ENCODE measurements around the gene BCL7C.

DNA sequence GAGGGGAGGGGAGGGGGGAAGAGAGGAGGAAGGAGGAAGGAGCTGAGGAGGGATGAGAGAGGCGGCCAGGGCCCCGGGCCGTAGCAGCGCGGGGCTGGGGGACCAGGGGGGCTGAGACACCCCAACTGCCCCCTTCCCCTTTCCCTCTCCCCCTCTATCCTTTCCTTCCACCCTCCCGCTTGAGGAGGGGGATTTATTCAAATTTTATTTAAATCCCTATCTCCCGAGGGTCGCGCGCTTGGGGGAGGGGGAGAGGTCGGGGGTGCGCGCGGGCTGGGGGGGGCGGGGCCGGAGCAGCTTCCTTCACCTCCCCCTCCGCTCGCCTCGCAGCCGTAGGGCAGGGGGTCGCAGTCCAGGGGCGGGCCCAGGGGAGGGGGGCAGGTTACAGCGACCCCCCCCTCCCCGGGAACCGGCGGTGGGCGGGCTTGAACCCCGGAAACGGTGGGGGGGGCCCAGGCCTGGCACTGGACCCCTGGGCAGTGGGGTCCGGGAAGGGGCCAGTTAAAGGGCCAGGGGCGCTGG, 29.7 kb upstream of the BCL7C start, which contains the start of gene FBXL19:
- TF ChIP-seq, protein P1, sequence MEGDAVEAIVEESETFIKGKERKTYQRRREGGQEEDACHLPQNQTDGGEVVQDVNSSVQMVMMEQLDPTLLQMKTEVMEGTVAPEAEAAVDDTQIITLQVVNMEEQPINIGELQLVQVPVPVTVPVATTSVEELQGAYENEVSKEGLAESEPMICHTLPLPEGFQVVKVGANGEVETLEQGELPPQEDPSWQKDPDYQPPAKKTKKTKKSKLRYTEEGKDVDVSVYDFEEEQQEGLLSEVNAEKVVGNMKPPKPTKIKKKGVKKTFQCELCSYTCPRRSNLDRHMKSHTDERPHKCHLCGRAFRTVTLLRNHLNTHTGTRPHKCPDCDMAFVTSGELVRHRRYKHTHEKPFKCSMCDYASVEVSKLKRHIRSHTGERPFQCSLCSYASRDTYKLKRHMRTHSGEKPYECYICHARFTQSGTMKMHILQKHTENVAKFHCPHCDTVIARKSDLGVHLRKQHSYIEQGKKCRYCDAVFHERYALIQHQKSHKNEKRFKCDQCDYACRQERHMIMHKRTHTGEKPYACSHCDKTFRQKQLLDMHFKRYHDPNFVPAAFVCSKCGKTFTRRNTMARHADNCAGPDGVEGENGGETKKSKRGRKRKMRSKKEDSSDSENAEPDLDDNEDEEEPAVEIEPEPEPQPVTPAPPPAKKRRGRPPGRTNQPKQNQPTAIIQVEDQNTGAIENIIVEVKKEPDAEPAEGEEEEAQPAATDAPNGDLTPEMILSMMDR (conservative IDR thresholded peaks at IDR 0.05), result no peak
- TF ChIP-seq ZFX (IDR thresholded peaks at IDR 0.05), result no peak

Data from C4-2B (cell line).